COLO829 (cell line): ENCODE results near the gene ACAA1.
"Not testable (repeated sequence)": the region's sequence is repeated elsewhere in the genome, so short reads cannot be mapped to it uniquely, and the experiment has no call there.

Experiments used
- DNase-seq: peaks from one replicate; pipeline ENCODE4 v3.0.0; 2012; ENCODE audit warnings: low spot score

Gene ACAA1

GRCh38 chr3:38101811-38102443 lies 35.0 kb downstream of the ACAA1 start:
- no peak for DNase-seq

GRCh38 chr3:38100498-38100897 lies 36.4 kb downstream of the ACAA1 start:
- no peak for DNase-seq

DNA sequence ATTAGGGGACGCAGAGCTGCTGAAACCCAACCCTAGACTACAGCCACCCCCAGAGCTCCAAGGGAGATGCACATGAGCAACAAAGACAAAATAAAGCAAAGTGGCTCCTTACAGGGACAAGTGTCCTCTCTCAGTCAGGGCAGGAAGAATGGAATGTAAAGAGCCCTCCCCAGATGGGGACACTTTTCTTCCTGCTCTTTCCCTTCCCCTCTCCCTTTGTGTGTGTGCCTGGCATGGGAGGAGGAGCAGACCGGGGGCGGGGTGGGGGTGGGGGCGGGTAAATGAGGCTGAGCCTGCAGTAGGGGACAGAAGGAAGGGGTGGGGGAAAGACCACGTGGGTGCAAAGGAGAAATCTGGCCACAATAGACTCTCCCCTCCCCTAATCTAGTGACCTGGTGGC lies 37.4 kb downstream of the ACAA1 start:
- no peak for DNase-seq

- DNase-seq, result no peak
Measured at GRCh38 chr3:38098376-38098723, 38.6 kb downstream of the ACAA1 start.

DNA sequence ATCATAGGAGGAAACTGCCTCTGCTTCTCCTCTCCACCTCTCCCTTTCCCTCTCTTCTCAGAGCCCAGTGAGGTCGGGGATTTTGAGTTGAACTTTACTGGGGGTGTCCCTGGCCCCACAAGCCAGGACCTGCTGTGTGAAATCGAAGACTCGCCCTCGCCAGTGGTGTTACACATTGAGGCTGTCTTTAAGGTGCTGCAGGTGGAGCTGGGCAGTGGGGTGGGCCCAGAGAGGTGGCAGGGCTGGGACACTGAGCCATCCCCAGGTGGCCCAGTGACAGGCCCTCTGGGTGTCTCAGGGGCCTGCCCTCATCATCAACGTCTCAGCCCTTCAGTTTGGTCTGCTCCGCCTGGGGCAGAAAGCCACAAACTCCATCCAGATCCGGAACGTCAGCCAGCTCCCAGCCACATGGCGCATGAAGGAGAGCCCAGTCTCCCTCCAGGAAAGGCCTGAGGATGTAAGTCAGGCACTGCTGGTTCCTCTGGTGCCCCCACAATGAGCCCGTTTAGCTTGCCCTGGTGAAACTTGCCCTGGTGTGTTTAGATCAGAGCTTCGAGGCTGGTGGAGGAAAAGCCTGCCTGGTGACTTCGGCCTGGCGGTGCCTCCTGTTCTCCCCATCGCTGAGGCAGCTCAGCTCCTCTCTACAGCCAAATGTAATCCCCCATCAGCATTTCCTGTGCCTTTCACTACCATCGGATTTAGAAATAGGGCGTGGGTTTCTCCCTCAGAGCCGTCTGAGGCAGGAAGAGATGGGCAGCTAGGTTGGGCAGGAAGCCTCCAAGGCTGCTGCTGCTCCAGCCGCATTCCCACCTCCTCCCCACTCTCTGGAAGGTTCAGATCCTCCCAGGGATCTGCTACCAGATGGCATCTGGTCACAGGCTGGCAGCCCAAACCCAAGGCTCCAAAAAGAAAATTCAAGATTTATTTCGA lies 39.2 kb downstream of the ACAA1 start:
- DNase-seq, result no peak

GRCh38 chr3:38095669-38096483 lies 41.1 kb downstream of the ACAA1 start:
- no peak for DNase-seq

DNA sequence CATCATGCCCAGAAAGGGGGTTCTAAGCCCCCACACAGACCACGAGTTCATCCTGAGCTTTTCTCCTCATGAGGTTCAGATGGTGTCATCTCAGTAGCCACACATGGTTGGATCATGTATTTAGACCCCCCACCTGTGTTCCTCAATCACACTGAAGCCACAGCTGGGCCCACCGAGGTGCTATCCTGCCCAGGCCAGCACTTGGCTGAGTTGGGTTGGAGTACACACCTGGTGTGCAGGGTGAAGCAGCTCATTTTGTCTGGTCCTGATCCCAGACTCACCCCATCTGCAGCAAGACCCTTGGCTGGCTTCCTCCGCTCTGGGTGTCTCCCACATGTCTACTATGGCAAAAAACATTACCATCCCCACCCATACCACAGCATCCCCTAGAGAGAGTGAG lies 41.9 kb downstream of the ACAA1 start:
- no peak for DNase-seq

GRCh38 chr3:38090453-38090852 lies 46.5 kb downstream of the ACAA1 start:
- DNase-seq, result no peak

DNA sequence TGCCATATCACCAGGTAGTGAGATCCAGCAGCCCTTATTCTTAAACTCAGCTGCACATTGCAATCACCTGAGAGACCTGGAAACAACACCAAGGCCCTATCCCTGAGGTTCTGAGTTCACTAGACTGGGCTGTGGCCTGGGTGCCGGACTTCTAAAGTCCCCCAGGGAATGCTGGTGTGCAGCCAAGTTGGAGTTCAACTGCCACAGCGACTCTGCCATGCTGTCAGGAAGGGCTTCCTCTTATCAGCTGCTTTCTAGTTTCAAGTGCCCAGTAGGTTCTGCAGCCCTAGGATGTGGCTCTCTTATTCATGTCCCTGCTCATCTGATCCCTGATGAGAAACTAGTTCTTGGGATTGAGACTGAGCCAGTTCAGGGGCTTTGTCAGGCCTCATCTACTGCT lies 47.8 kb downstream of the ACAA1 start:
- DNase-seq, result no peak

- DNase-seq, result no peak
Measured at GRCh38 chr3:38088126-38089078, 48.5 kb downstream of the ACAA1 start.

- not testable (repeated sequence) for DNase-seq
Measured at GRCh38 chr3:38087278-38087677, 49.6 kb downstream of the ACAA1 start.

DNA sequence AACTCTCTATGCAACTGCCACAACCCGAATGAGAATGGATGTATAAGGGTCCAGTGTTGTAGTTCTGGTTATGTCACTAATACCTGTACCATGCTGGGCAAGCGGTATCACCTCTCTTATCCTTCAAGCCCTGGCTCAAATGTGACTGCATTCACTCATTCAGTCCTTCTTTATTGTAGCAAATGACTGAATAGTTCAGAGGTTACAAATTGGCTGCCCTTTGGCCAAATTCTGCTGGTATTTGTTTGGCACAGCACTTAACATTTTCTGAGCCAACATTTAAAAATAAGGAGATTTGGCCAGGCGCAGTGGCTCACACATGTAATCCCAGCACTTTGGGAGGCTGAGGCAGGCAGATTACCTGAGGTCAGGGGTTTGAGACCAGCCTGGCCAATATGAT lies 50.4 kb downstream of the ACAA1 start:
- no peak for DNase-seq

- no peak for DNase-seq
Measured at GRCh38 chr3:38085943-38086324, 51.0 kb downstream of the ACAA1 start.

DNA sequence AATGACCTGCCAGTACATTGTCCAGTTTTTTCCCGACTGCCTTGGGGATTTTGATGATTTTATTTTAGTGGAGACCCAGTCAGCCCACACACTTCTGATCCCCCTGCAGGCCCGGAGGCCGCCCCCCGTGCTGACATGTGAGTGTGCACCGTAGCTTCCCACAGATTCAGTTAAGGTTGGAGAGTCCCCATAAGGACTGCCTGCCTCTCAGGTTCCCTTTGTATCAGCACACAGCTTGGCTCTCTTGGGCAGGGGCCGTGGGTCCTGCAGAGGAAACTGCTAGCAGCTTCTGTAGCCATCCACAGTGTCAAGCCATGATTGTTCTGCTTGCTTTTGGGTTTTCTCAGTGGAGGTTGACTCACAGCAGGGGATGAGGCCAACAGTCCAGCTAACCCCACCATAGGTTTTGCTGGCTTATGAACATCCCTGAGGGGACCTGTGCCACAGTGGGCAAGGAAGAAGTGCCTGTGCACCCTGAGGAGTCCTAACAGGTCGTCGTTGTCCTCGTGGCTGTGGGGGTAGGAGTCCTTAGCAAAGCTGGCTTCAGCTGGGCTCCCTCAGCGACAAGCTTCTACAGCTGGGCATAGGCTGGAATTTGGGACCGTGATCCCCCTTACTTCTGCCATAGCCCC lies 51.5 kb downstream of the ACAA1 start:
- no peak for DNase-seq

- peak; percentile 48 for DNase-seq
Measured at GRCh38 chr3:38084334-38085310, 52.3 kb downstream of the ACAA1 start.

DNA sequence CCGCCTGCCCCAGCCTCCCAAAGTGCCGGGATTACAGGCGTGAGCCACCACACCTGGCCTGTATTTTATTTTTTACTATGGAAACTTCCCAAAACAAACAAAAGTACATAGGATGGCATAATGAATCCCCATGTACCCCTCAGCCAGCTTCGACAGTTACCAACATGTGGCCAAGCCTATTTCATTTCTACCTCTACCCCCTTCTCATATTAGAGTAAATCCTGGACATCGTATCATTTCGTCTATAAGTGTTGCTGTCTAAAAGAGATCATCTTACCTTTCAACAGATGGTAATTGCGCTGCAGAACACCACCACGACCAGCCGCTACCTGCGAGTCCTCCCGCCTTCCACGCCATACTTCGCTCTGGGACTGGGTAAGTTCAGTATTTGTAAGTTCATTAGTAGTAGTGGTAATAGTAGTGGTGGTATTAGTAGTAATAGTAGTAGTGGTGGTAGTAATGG lies 53.0 kb downstream of the ACAA1 start:
- no peak for DNase-seq

DNA sequence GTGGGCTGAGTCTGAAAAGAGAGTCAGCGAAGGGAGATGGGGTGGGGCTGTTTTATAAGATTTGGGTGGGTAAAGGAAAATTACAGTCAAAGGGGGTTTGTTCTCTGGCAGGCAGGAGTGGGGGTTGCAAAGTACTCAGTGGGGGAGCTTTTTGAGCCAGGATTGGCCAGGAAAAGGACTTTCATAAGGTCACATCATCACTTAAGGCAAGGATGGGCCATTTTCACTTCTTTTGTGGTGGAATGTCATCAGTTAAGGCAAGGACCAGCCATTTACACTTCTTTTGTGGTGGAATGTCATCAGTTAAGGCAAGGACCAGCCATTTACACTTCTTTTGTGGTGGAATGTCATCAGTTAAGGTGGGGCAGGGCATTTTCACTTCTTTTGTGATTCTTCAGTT lies 53.7 kb downstream of the ACAA1 start:
- not testable (repeated sequence) for DNase-seq

- not testable (repeated sequence) for DNase-seq
Measured at GRCh38 chr3:38082296-38082695, 54.6 kb downstream of the ACAA1 start.

DNA sequence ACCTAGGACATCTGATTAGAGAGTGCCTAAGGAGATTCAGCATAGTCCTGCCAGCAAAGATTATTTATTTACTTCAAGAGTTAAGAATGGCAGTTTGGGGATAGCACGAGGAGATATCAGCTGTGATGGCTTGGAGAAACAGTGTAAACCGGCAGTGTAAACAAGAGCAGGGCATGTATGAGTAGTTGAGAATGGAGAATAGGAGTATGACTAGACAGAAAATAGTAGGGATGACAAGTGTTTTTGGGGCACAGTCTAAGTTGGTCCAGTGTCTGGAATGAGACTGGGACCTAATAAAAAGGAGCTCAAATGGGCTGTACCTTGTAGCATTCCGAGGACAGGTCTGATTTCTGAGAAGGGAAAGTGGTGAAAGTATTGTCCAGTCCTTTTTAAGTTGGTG lies 59.9 kb downstream of the ACAA1 start:
- DNase-seq, result not testable (repeated sequence)
